GM12878 (cell line): Measurements from ENCODE around the gene LGALS3BP. TPM values are rescaled to one million over a fixed set of nuclear protein-coding genes. Genes with fewer than 3 reads are reported as not detected.
"Not testable (repeated sequence)": the region's sequence is repeated elsewhere in the genome, so short reads cannot be mapped to it uniquely, and the experiment has no call there.

Experiments
- ATAC-seq: fragments of 200-7000 bp; cut with Tn5 transposase; 3 replicates; pipeline ENCODE4 v1.9.1; 2020; ENCODE audit warnings: mild to moderate bottlenecking, moderate library complexity
- BruUV-seq: library from RNA; stranded (reverse); fragments of 400-500 nt; replicated peaks from 2 replicates; lab custom pipeline; 2021; lab: Mats Ljungman, UMichigan
- CTCF ChIA-PET: fragments of 300-600 bp; sonication (Branson Sonifier 250); formaldehyde crosslinking; extraction: SDS; loops from one replicate; lab custom pipeline; 2021; ENCODE audit warnings: inconsistent platforms; lab: Yijun Ruan, JAX
- POLR2A ChIA-PET: fragments of 350-600 bp; formaldehyde crosslinking; extraction: SDS; loops from one replicate; lab custom pipeline; 2021; ENCODE audit warnings: inconsistent platforms; lab: Charles Lee
- RAD21 ChIA-PET: fragments of 300-600 bp; sonication (Branson Sonifier 250); formaldehyde crosslinking; loops from one replicate; lab custom pipeline; 2023; ENCODE audit warnings: antibody characterized with exemption; ENCODE audit not compliant: unreplicated experiment; lab: Charles Lee
- SMC1A ChIA-PET: fragments of 300-600 bp; sonication (Branson Sonifier 250); formaldehyde crosslinking; loops from one replicate; lab custom pipeline; 2023; ENCODE audit not compliant: unreplicated experiment, uncharacterized antibody; lab: Charles Lee
- DNase-seq: peaks from one replicate; pipeline ENCODE4 v3.0.0-alpha.2; 2011; ENCODE audit warnings: low read depth, low spot score
- FAIRE-seq: peaks from 3 replicates; lab custom pipeline; 2011; peaks lifted over from hg19 to GRCh38; lab: Jason Lieb, UNC
- H2AFZ ChIP-seq: 2 replicates; pipeline ENCODE4 v1.6.0; 2011; ENCODE audit warnings: low read depth, low read length, control low read depth; ENCODE audit not compliant: control insufficient read depth
- H3K27ac ChIP-seq: 2 replicates; pipeline ENCODE4 v1.5.1; 2011; ENCODE audit warnings: control low read depth; ENCODE audit not compliant: control insufficient read depth, insufficient read depth
- H3K27me3 ChIP-seq, 2 experiments: replicated peaks in 1 of 2; 2 replicates each; pipeline versions ENCODE4 v1.6.0 to v1.6.1; 2011; ENCODE audit warnings: low read length in 1 of 2; ENCODE audit not compliant: control insufficient read depth in 2 of 2, insufficient read depth in 2 of 2
- H3K36me3 ChIP-seq, 2 experiments: 2 replicates each; pipeline ENCODE4 v1.5.1; 2011; ENCODE audit warnings: low read length in 1 of 2; ENCODE audit not compliant: control insufficient read depth in 2 of 2, insufficient read depth in 2 of 2
- H3K4me1 ChIP-seq: 2 replicates; pipeline ENCODE4 v1.6.1; 2011; ENCODE audit warnings: mild to moderate bottlenecking, low read length, moderate library complexity, mixed read lengths; ENCODE audit not compliant: control insufficient read depth, insufficient read depth
- H3K4me2 ChIP-seq: 2 replicates; pipeline ENCODE4 v1.6.0; 2011; ENCODE audit warnings: control low read depth; ENCODE audit not compliant: control insufficient read depth, insufficient read depth
- H3K4me3 ChIP-seq: fragments of 200-600 bp; sonication (generic); 2 replicates; pipeline ENCODE4 v1.5.1; 2016
- H3K79me2 ChIP-seq: 2 replicates; pipeline ENCODE4 v1.6.0; 2011; ENCODE audit warnings: low read length; ENCODE audit not compliant: control insufficient read depth, insufficient read depth
- H3K9ac ChIP-seq: 2 replicates; pipeline ENCODE4 v1.8.0; 2011; ENCODE audit warnings: low read length, control low read depth, mixed read lengths; ENCODE audit not compliant: control insufficient read depth, insufficient read depth
- H3K9me3 ChIP-seq: replicated peaks from 3 replicates; pipeline ENCODE4 v1.5.1; 2011; ENCODE audit warnings: mild to moderate bottlenecking, low read length; ENCODE audit not compliant: control insufficient read depth, insufficient read depth
- H4K20me1 ChIP-seq: 2 replicates; pipeline ENCODE4 v1.6.0; 2011; ENCODE audit not compliant: control insufficient read depth, insufficient read depth
- CREB1 ChIP-seq: IDR thresholded peaks from 2 replicates; pipeline ENCODE4 v1.6.1; 2012; ENCODE audit warnings: low read depth, mild to moderate bottlenecking, inconsistent platforms
- ETV6 ChIP-seq, 2 experiments: fragments of 450-650 bp in 1 of 2; IDR thresholded peaks in 1 of 2; conservative IDR thresholded peaks in 1 of 2; 2 replicates each; pipeline ENCODE4 v1.6.1; 2014; ENCODE audit warnings: antibody characterized with exemption in 1 of 2, borderline replicate concordance in 1 of 2, low read depth in 1 of 2, mild to moderate bottlenecking in 1 of 2, moderate library complexity in 1 of 2
- IKZF2 ChIP-seq, 2 experiments: fragments of 450-650 bp; IDR thresholded peaks; 2 replicates each; pipeline ENCODE4 v1.6.1; 2017; ENCODE audit warnings: mild to moderate bottlenecking in 2 of 2, moderate library complexity in 2 of 2
- IRF4 ChIP-seq: IDR thresholded peaks from 2 replicates; pipeline ENCODE4 v1.6.1; 2011; ENCODE audit warnings: low read depth, low read length
- MTA3 ChIP-seq: IDR thresholded peaks from 2 replicates; pipeline ENCODE4 v1.6.1; 2012; ENCODE audit warnings: low read length, inconsistent platforms, borderline replicate concordance
- NKRF ChIP-seq: fragments of 450-650 bp; conservative IDR thresholded peaks from 2 replicates; pipeline ENCODE4 v1.6.1; 2017; ENCODE audit warnings: mild to moderate bottlenecking, moderate library complexity
- PAX8 ChIP-seq: fragments of 450-650 bp; IDR thresholded peaks from 2 replicates; pipeline ENCODE4 v1.6.1; 2017; ENCODE audit warnings: mild to moderate bottlenecking, moderate library complexity
- POLR2AphosphoS2 ChIP-seq: IDR thresholded peaks from 2 replicates; pipeline ENCODE4 v1.6.1; 2011; ENCODE audit warnings: low read depth, mild to moderate bottlenecking, low read length, improper control_type of control experiment, moderate library complexity
- RAD21 ChIP-seq: IDR thresholded peaks from 2 replicates; pipeline ENCODE4 v1.6.1; 2011; ENCODE audit warnings: mild to moderate bottlenecking, low read depth, low read length, moderate library complexity; ENCODE audit not compliant: insufficient read depth
- SKIL ChIP-seq: fragments of 450-650 bp; IDR thresholded peaks from 2 replicates; pipeline ENCODE4 v1.6.1; 2017; ENCODE audit warnings: mild to moderate bottlenecking, low read depth, inconsistent platforms; ENCODE audit not compliant: poor library complexity, severe bottlenecking
- WGBS: methylation state at CpG from one replicate; pipeline ENCODE4 v1.1.6; 2016; ENCODE audit warnings: low lambda C conversion rate; ENCODE audit not compliant: insufficient replicate concordance, insufficient coverage; ENCODE audit errors: missing lambda C conversion rate; 5-methylcytosine and 5-hydroxymethylcytosine counted together
- in situ Hi-C: fragments of 300-500 bp; cut with MboI; formaldehyde crosslinking; loops from 9 replicates; pipeline ENCODE4 v1.14.3; 2018; ENCODE audit warnings: mixed read lengths
- intact Hi-C: fragments of 100-400 bp; cut with micrococcal nuclease; formaldehyde crosslinking; loops from one replicate; pipeline ENCODE4 v1.14.2; 2022; ENCODE audit not compliant: unreplicated experiment
- polyA plus RNA-seq, 11 experiments: library from polyadenylated mRNA; depleted of rRNA in 4 of 11; unstranded in 6 of 11; stranded (reverse) in 5 of 11; fragments of >200 nt; fragmentation: Nextera tagmentation in 4 of 11; fragmentation: Illumina TruSeq in 1 of 11; extraction: Ambion mirVana in 4 of 11; extraction: Trizol in 1 of 11; gene quantifications; 1 replicate in 1 of 11; 2 replicates in 10 of 11; pipeline versions ENCODE4 v1.2.1 to v1.2.3, GENCODE V29; 2011 to 2016; ENCODE audit warnings: inconsistent platforms in 2 of 11, missing spikeins in 2 of 11, low read depth in 1 of 11
- total RNA-seq, 4 experiments: library from RNA; depleted of rRNA in 3 of 4; stranded (reverse); fragments of >200 nt in 3 of 4; fragmentation: Illumina TruSeq in 1 of 4; extraction: Trizol in 1 of 4; gene quantifications; 2 replicates each; pipeline versions ENCODE4 v1.2.1 to v1.2.3, GENCODE V29; 2013 to 2021

LGALS3BP gene
- total and polyA plus RNA-seq, 10 of the 15 experiments (the other 5 are each of a cell fraction or from before 2014, with no cell fraction given), result 0.52 to 5.2 (median 1.9) TPM

DNA sequence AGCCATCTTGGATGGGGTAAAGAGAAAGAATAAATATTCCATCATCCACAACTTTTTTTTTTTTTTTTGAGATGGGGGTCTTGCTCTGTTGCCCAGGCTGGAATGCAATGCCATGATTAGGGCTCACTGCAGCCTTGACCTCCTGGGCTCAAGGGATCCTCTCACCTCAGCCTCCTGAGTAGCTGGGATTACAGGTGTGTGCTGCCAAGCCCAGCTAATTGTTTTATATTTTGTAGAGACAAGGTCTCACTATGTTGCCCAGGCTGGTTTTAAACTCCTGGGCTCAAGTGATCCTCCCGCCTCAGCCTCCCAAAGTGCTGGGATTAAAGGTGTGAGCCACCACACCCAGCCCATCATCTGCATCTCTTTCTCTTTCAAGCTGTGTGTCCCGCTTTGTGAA, 42.2 kb upstream of the LGALS3BP start:
- POLR2A ChIA-PET, in situ Hi-C loops, H4K20me1 ChIP-seq, BruUV-seq, H3K9me3 ChIP-seq, H3K9ac ChIP-seq, DNase-seq, H3K4me3 ChIP-seq, SMC1A ChIA-PET, H2AFZ ChIP-seq, H3K4me1 ChIP-seq, FAIRE-seq, ATAC-seq, H3K36me3 ChIP-seq, H3K79me2 ChIP-seq, intact Hi-C loops, H3K27ac ChIP-seq, H3K4me2 ChIP-seq, RAD21 ChIA-PET: not testable (repeated sequence)
- WGBS, result 59% methylated on average over 2 of the region's 2 CpGs
- CTCF ChIA-PET, result interaction anchor here (1.0 to 1.6 kb wide), 5 partner anchors 11 to 61 kb away, joined by 3 to 5 read pairs (median 4); no protein-coding TSS in a partner anchor
- peaks cover 18 to 20% of the 10 kb centered on the region in 2 experiments for H3K27me3 ChIP-seq

DNA sequence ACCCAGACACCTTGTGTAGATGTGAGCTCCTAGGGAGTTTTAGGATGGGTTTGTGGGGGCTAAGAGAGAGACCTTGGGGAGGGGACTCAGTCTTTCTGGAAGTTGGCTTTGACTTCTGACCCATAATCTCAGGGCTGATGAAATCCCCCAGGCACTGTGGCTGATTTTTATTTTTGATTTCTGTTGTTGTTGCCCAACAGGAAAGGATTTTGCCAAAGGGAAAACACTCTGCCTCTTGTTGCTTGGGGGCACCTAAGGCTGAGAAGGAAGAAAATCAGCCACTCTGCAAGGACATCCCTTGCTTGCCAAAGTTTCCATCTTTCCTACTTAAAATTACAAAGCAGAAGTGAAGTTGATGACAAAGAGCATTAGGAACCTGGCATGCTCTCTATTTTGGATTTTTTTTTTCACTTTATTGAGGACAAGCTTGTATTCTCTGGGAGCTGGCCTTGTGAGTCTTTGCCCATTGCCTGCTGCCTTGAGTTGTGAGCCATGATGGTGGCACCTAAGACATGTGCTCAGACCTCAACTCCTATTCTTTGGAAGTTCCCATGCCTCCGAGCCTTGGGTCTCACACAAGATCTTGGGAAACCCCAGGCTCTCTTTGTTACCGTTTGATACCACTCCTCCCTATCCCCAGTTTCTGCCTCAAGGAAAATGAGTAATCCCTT, 41.0 kb upstream of the LGALS3BP start:
- Histone ChIP-seq H3K9me3 (no peaks in the 10 kb centered on the region), H3K36me3 (no peaks in the 10 kb centered on the region)
- CTCF ChIA-PET, result interaction anchor here (0.9 to 1.4 kb wide), 4 partner anchors 9 to 25 kb away, joined by 3 to 5 read pairs (median 4); no protein-coding TSS in a partner anchor
- TF ChIP-seq PAX8 (no peak), NKRF (no peak), MTA3 (no peak), IKZF2 (IDR thresholded peaks at IDR 0.05) (no peak), RAD21 (no peak), CREB1 (no peak), POLR2AphosphoS2 (no peak), SKIL (no peak), IRF4 (no peak), ETV6 (conservative IDR thresholded peaks at IDR 0.05 in 1 of 2, IDR thresholded peaks at IDR 0.05 in 1 of 2; ENCODE audit: borderline replicate concordance in 1 of 2, low read depth in 1 of 2) (no peak)
- TF ChIP-seq, all 136 proteins: peak for 0
- ChIA-PET POLR2A (no interaction called here), SMC1A (no interaction called here), RAD21 (interaction anchor here (0.6 to 0.7 kb wide), 2 partner anchors 11 to 21 kb away, joined by 3 read pairs; partner anchors contain the start of gene CANT1)
- Histone ChIP-seq H3K27ac (no peak overlapping the region), H3K9ac (no peak overlapping the region), H4K20me1 (no peaks in the 10 kb centered on the region), H2AFZ (no peak overlapping the region), H3K4me2 (no peak overlapping the region), H3K79me2 (no peaks in the 10 kb centered on the region), H3K4me1 (no peaks in the 10 kb centered on the region), H3K4me3 (no peak overlapping the region), H3K27me3 (peaks cover 18 to 20% of the 10 kb centered on the region in 2 experiments)
- no peak for ATAC-seq
- BruUV-seq, result no TSS peak
- 0% methylated on average over 2 of the region's 2 CpGs for WGBS
- no peak for FAIRE-seq
- DNase-seq, result no peak
- in situ Hi-C loops (no loop called here), intact Hi-C loops (no loop called here)
